Measurements from ENCODE around the gene DGKI. TPM values are rescaled to one million over a fixed set of nuclear protein-coding genes. Genes with fewer than 3 reads are reported as not detected.

The DGKI gene
- total RNA-seq, 2 donors from 2014 or later, result 0.04 to 0.64 TPM

DNA sequence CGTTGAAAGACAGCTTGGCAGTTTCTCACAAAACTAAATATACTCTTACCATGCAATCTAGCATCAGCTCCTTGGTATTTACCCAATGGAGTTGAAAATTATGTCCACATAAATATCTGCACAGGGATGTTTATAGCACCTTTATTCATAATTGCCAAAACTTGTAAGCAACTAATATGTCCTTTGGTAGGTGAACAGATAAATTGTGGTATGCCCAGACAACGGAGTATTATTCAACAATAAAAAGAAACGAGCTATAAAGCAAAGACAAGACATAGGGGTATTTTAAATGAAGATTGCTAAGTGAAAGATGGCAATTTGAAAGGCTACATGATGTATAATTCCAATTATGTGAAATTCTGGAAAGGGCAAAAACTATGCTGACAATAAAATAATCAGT, 340.7 kb downstream of the DGKI start:
- TF ChIP-seq, protein P1, sequence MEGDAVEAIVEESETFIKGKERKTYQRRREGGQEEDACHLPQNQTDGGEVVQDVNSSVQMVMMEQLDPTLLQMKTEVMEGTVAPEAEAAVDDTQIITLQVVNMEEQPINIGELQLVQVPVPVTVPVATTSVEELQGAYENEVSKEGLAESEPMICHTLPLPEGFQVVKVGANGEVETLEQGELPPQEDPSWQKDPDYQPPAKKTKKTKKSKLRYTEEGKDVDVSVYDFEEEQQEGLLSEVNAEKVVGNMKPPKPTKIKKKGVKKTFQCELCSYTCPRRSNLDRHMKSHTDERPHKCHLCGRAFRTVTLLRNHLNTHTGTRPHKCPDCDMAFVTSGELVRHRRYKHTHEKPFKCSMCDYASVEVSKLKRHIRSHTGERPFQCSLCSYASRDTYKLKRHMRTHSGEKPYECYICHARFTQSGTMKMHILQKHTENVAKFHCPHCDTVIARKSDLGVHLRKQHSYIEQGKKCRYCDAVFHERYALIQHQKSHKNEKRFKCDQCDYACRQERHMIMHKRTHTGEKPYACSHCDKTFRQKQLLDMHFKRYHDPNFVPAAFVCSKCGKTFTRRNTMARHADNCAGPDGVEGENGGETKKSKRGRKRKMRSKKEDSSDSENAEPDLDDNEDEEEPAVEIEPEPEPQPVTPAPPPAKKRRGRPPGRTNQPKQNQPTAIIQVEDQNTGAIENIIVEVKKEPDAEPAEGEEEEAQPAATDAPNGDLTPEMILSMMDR (conservative IDR thresholded peaks at IDR 0.05), result no peak
- H3K4me3 Mint-ChIP-seq, result no peak overlapping the region
- Histone ChIP-seq H3K4me1 (ENCODE audit: control insufficient read depth, insufficient read depth, low read length) (no peaks in the 10 kb centered on the region), H3K27me3 (ENCODE audit: control insufficient read depth, insufficient read depth, low read length, poor library complexity, severe bottlenecking) (no peaks in the 10 kb centered on the region), H3K27ac (ENCODE audit: low read depth, low read length) (no peak overlapping the region), H3K36me3 (ENCODE audit: control insufficient read depth, insufficient read depth, low read length) (no peaks in the 10 kb centered on the region), H3K9me3 (ENCODE audit: control insufficient read depth, low read length) (no peaks in the 10 kb centered on the region), H3K4me3 (ENCODE audit: low read length) (no peak overlapping the region), H3K9ac (ENCODE audit: extremely low read depth, low read length, poor library complexity, severe bottlenecking) (no peak overlapping the region)
- peaks cover 12% of the 10 kb centered on the region for H3K4me1 Mint-ChIP-seq
- no peak overlapping the region for H3K27ac Mint-ChIP-seq
- H3K36me3 Mint-ChIP-seq (ENCODE audit: low read depth), result no peaks in the 10 kb centered on the region
- H3K27me3 Mint-ChIP-seq (ENCODE audit: insufficient read depth), result peaks cover 2% of the 10 kb centered on the region
- no peak for DNase-seq
- WGBS, 2 experiments (ENCODE audit: insufficient coverage in 1 of 2, insufficient read length in 1 of 2), result 88 to 96% methylated on average over 1 to 3 of the region's 3 CpGs
- H3K9me3 Mint-ChIP-seq, result no peaks in the 10 kb centered on the region

DNA sequence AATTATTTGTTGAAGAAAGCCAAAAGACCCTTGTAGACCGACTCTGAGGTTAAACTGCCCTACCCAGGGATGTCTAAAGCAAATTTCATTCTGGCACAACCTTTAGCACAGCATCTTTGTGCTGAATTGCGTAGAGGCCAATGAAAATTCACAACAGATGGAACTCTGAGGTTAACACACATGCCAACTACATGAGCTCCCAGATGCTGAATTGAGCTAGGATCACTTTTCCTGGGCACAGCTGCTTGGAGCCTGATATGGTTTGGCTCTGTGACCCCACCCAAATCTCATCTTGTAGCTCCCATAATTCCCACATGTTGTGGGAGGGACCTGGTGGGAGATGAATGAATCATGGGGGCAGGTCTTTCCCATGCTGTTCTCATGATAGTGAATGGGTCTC, 345.2 kb downstream of the DGKI start:
- no peak overlapping the region for H3K4me3 Mint-ChIP-seq
- no peaks in the 10 kb centered on the region for H3K36me3 Mint-ChIP-seq (ENCODE audit: low read depth)
- Histone ChIP-seq H3K36me3 (ENCODE audit: control insufficient read depth, insufficient read depth, low read length) (no peaks in the 10 kb centered on the region), H3K4me3 (ENCODE audit: low read length) (no peak overlapping the region), H3K27me3 (ENCODE audit: control insufficient read depth, insufficient read depth, low read length, poor library complexity, severe bottlenecking) (no peaks in the 10 kb centered on the region), H3K9me3 (ENCODE audit: control insufficient read depth, low read length) (no peaks in the 10 kb centered on the region), H3K4me1 (ENCODE audit: control insufficient read depth, insufficient read depth, low read length) (no peaks in the 10 kb centered on the region), H3K9ac (ENCODE audit: extremely low read depth, low read length, poor library complexity, severe bottlenecking) (no peak overlapping the region), H3K27ac (ENCODE audit: low read depth, low read length) (no peak overlapping the region)
- TF ChIP-seq, protein P1 (conservative IDR thresholded peaks at IDR 0.05), result no peak
- peaks cover under 1% of the 10 kb centered on the region for H3K27me3 Mint-ChIP-seq (ENCODE audit: insufficient read depth)
- H3K9me3 Mint-ChIP-seq, result no peaks in the 10 kb centered on the region
- H3K4me1 Mint-ChIP-seq, result peaks cover 7% of the 10 kb centered on the region
- DNase-seq, result no peak
- 91 to 94% methylated on average over 2 of the region's 2 CpGs for WGBS, 2 experiments (ENCODE audit: insufficient coverage in 1 of 2, insufficient read length in 1 of 2)
- no peak overlapping the region for H3K27ac Mint-ChIP-seq

DNA sequence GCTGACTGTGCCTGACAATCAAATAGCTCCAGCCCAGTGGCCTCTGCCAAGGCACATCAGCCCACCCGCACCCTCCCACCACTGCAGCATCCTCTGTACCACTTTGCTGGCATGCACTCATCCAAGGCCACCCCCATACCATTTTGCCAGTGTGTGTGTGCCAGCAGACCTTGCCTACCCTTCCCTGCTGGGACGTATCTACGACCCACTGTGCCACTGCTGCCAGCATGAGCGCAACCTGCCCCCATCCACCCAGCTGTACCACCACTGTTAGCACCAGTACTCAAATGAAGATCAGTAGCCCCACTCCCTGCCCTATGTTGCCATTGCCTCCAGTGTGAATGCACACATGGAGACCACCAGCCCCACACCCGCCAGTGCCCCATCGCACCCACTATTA, 353.9 kb downstream of the DGKI start:
- peaks cover 5% of the 10 kb centered on the region for H3K27me3 Mint-ChIP-seq (ENCODE audit: insufficient read depth)
- Histone ChIP-seq H3K4me1 (ENCODE audit: control insufficient read depth, insufficient read depth, low read length) (no peaks in the 10 kb centered on the region), H3K27ac (ENCODE audit: low read depth, low read length) (no peak overlapping the region), H3K9ac (ENCODE audit: extremely low read depth, low read length, poor library complexity, severe bottlenecking) (no peak overlapping the region), H3K27me3 (ENCODE audit: control insufficient read depth, insufficient read depth, low read length, poor library complexity, severe bottlenecking) (no peaks in the 10 kb centered on the region), H3K36me3 (ENCODE audit: control insufficient read depth, insufficient read depth, low read length) (no peaks in the 10 kb centered on the region), H3K4me3 (ENCODE audit: low read length) (no peak overlapping the region), H3K9me3 (ENCODE audit: control insufficient read depth, low read length) (peaks cover 7% of the 10 kb centered on the region)
- no peak overlapping the region for H3K4me3 Mint-ChIP-seq
- H3K36me3 Mint-ChIP-seq (ENCODE audit: low read depth), result no peaks in the 10 kb centered on the region
- peaks cover 5% of the 10 kb centered on the region for H3K9me3 Mint-ChIP-seq
- no peak overlapping the region for H3K27ac Mint-ChIP-seq
- TF ChIP-seq, protein P1 (conservative IDR thresholded peaks at IDR 0.05), result no peak
- peaks cover 2% of the 10 kb centered on the region for H3K4me1 Mint-ChIP-seq
- WGBS, 2 experiments (ENCODE audit: insufficient coverage in 1 of 2, insufficient read length in 1 of 2), result 93 to 95% methylated on average over 3 to 6 of the region's 6 CpGs
- DNase-seq, result no peak
